GM12878 (cell line): ENCODE results near the gene CDH4. TPM values are rescaled to one million over a fixed set of nuclear protein-coding genes. Genes with fewer than 3 reads are reported as not detected.

Experiments used
- ATAC-seq: fragments of 200-7000 bp; cut with Tn5 transposase; 3 replicates; pipeline ENCODE4 v1.9.1; 2020; ENCODE audit warnings: mild to moderate bottlenecking, moderate library complexity
- BruUV-seq: library from RNA; stranded (reverse); fragments of 400-500 nt; replicated peaks from 2 replicates; lab custom pipeline; 2021; lab: Mats Ljungman, UMichigan
- CTCF ChIA-PET: fragments of 300-600 bp; sonication (Branson Sonifier 250); formaldehyde crosslinking; extraction: SDS; loops from one replicate; lab custom pipeline; 2021; ENCODE audit warnings: inconsistent platforms; lab: Yijun Ruan, JAX
- POLR2A ChIA-PET: fragments of 350-600 bp; formaldehyde crosslinking; extraction: SDS; loops from one replicate; lab custom pipeline; 2021; ENCODE audit warnings: inconsistent platforms; lab: Charles Lee
- RAD21 ChIA-PET: fragments of 300-600 bp; sonication (Branson Sonifier 250); formaldehyde crosslinking; loops from one replicate; lab custom pipeline; 2023; ENCODE audit warnings: antibody characterized with exemption; ENCODE audit not compliant: unreplicated experiment; lab: Charles Lee
- SMC1A ChIA-PET: fragments of 300-600 bp; sonication (Branson Sonifier 250); formaldehyde crosslinking; loops from one replicate; lab custom pipeline; 2023; ENCODE audit not compliant: unreplicated experiment, uncharacterized antibody; lab: Charles Lee
- DNase-seq: peaks from one replicate; pipeline ENCODE4 v3.0.0-alpha.2; 2011; ENCODE audit warnings: low read depth, low spot score
- FAIRE-seq: peaks from 3 replicates; lab custom pipeline; 2011; peaks lifted over from hg19 to GRCh38; lab: Jason Lieb, UNC
- H2AFZ ChIP-seq: 2 replicates; pipeline ENCODE4 v1.6.0; 2011; ENCODE audit warnings: low read depth, low read length, control low read depth; ENCODE audit not compliant: control insufficient read depth
- H3K27ac ChIP-seq: 2 replicates; pipeline ENCODE4 v1.5.1; 2011; ENCODE audit warnings: control low read depth; ENCODE audit not compliant: control insufficient read depth, insufficient read depth
- H3K27me3 ChIP-seq, 2 experiments: replicated peaks in 1 of 2; 2 replicates each; pipeline versions ENCODE4 v1.6.0 to v1.6.1; 2011; ENCODE audit warnings: low read length in 1 of 2; ENCODE audit not compliant: control insufficient read depth in 2 of 2, insufficient read depth in 2 of 2
- H3K36me3 ChIP-seq, 2 experiments: 2 replicates each; pipeline ENCODE4 v1.5.1; 2011; ENCODE audit warnings: low read length in 1 of 2; ENCODE audit not compliant: control insufficient read depth in 2 of 2, insufficient read depth in 2 of 2
- H3K4me1 ChIP-seq: 2 replicates; pipeline ENCODE4 v1.6.1; 2011; ENCODE audit warnings: mild to moderate bottlenecking, low read length, moderate library complexity, mixed read lengths; ENCODE audit not compliant: control insufficient read depth, insufficient read depth
- H3K4me2 ChIP-seq: 2 replicates; pipeline ENCODE4 v1.6.0; 2011; ENCODE audit warnings: control low read depth; ENCODE audit not compliant: control insufficient read depth, insufficient read depth
- H3K4me3 ChIP-seq: fragments of 200-600 bp; sonication (generic); 2 replicates; pipeline ENCODE4 v1.5.1; 2016
- H3K79me2 ChIP-seq: 2 replicates; pipeline ENCODE4 v1.6.0; 2011; ENCODE audit warnings: low read length; ENCODE audit not compliant: control insufficient read depth, insufficient read depth
- H3K9ac ChIP-seq: 2 replicates; pipeline ENCODE4 v1.8.0; 2011; ENCODE audit warnings: low read length, control low read depth, mixed read lengths; ENCODE audit not compliant: control insufficient read depth, insufficient read depth
- H3K9me3 ChIP-seq: replicated peaks from 3 replicates; pipeline ENCODE4 v1.5.1; 2011; ENCODE audit warnings: mild to moderate bottlenecking, low read length; ENCODE audit not compliant: control insufficient read depth, insufficient read depth
- H4K20me1 ChIP-seq: 2 replicates; pipeline ENCODE4 v1.6.0; 2011; ENCODE audit not compliant: control insufficient read depth, insufficient read depth
- CREB1 ChIP-seq: IDR thresholded peaks from 2 replicates; pipeline ENCODE4 v1.6.1; 2012; ENCODE audit warnings: low read depth, mild to moderate bottlenecking, inconsistent platforms
- SKIL ChIP-seq: fragments of 450-650 bp; IDR thresholded peaks from 2 replicates; pipeline ENCODE4 v1.6.1; 2017; ENCODE audit warnings: mild to moderate bottlenecking, low read depth, inconsistent platforms; ENCODE audit not compliant: poor library complexity, severe bottlenecking
- WGBS: methylation state at CpG from one replicate; pipeline ENCODE4 v1.1.6; 2016; ENCODE audit warnings: low lambda C conversion rate; ENCODE audit not compliant: insufficient replicate concordance, insufficient coverage; ENCODE audit errors: missing lambda C conversion rate; 5-methylcytosine and 5-hydroxymethylcytosine counted together
- in situ Hi-C: fragments of 300-500 bp; cut with MboI; formaldehyde crosslinking; loops from 9 replicates; pipeline ENCODE4 v1.14.3; 2018; ENCODE audit warnings: mixed read lengths
- intact Hi-C: fragments of 100-400 bp; cut with micrococcal nuclease; formaldehyde crosslinking; loops from one replicate; pipeline ENCODE4 v1.14.2; 2022; ENCODE audit not compliant: unreplicated experiment
- polyA plus RNA-seq, 11 experiments: library from polyadenylated mRNA; depleted of rRNA in 4 of 11; unstranded in 6 of 11; stranded (reverse) in 5 of 11; fragments of >200 nt; fragmentation: Nextera tagmentation in 4 of 11; fragmentation: Illumina TruSeq in 1 of 11; extraction: Ambion mirVana in 4 of 11; extraction: Trizol in 1 of 11; gene quantifications; 1 replicate in 1 of 11; 2 replicates in 10 of 11; pipeline versions ENCODE4 v1.2.1 to v1.2.3, GENCODE V29; 2011 to 2016; ENCODE audit warnings: inconsistent platforms in 2 of 11, missing spikeins in 2 of 11, low read depth in 1 of 11
- total RNA-seq, 4 experiments: library from RNA; depleted of rRNA in 3 of 4; stranded (reverse); fragments of >200 nt in 3 of 4; fragmentation: Illumina TruSeq in 1 of 4; extraction: Trizol in 1 of 4; gene quantifications; 2 replicates each; pipeline versions ENCODE4 v1.2.1 to v1.2.3, GENCODE V29; 2013 to 2021
- TF ChIP-seq, protein P1 (sequence below): fragments of 450-650 bp; IDR thresholded peaks from 2 replicates; pipeline ENCODE4 v1.6.1; 2018; ENCODE audit warnings: borderline replicate concordance, mild to moderate bottlenecking; ENCODE audit not compliant: partially characterized antibody

CDH4 gene
- total and polyA plus RNA-seq, 10 of the 15 experiments (the other 5 are each of a cell fraction or from before 2014, with no cell fraction given) = not detected

DNA sequence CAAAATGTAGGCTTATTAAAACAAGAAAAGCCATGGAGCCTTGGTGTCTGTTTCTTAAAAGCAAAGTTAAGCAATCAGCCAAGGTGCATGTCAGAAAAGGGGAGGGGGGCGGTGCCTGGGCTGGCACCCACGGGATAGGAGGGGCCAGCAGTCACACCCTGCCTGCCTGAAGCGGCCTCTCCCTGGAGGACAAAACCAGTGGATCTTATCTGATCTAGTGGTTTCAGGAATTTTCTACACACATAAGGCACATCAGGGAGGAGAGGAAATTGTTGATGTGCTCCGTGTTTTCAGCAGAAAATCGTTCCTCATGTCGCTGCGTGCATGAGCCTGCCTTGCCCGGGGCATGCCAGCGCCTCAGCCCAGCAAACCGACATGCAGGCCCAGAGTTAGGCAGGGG lies 537.3 kb downstream of the CDH4 start:
- in situ Hi-C loops = no loop called here
- Histone ChIP-seq H3K9ac (no peak overlapping the region), H3K27me3 (no peaks in the 10 kb centered on the region), H3K4me1 (no peaks in the 10 kb centered on the region), H3K4me3 (no peak overlapping the region), H4K20me1 (no peaks in the 10 kb centered on the region), H3K36me3 (no peaks in the 10 kb centered on the region), H2AFZ (no peak overlapping the region), H3K9me3 (no peaks in the 10 kb centered on the region), H3K27ac (no peak overlapping the region), H3K4me2 (no peak overlapping the region), H3K79me2 (no peaks in the 10 kb centered on the region)
- DNase-seq (no peak), FAIRE-seq (no peak), ATAC-seq (no peak)
- POLR2A ChIA-PET = no interaction called here
- no TSS peak for BruUV-seq
- intact Hi-C loops = no loop called here
- no peak for TF ChIP-seq SKIL
- SMC1A ChIA-PET = no interaction called here
- 47% methylated on average over 10 of the region's 10 CpGs for WGBS
- CTCF ChIA-PET = no interaction called here
- RAD21 ChIA-PET = no interaction called here

- H3K9me3 ChIP-seq = no peaks in the 10 kb centered on the region
- RAD21 ChIA-PET = no interaction called here
- no peaks in the 10 kb centered on the region for H3K79me2 ChIP-seq
- CTCF ChIA-PET = no interaction called here
- H4K20me1 ChIP-seq = no peaks in the 10 kb centered on the region
- TF ChIP-seq, protein P1, sequence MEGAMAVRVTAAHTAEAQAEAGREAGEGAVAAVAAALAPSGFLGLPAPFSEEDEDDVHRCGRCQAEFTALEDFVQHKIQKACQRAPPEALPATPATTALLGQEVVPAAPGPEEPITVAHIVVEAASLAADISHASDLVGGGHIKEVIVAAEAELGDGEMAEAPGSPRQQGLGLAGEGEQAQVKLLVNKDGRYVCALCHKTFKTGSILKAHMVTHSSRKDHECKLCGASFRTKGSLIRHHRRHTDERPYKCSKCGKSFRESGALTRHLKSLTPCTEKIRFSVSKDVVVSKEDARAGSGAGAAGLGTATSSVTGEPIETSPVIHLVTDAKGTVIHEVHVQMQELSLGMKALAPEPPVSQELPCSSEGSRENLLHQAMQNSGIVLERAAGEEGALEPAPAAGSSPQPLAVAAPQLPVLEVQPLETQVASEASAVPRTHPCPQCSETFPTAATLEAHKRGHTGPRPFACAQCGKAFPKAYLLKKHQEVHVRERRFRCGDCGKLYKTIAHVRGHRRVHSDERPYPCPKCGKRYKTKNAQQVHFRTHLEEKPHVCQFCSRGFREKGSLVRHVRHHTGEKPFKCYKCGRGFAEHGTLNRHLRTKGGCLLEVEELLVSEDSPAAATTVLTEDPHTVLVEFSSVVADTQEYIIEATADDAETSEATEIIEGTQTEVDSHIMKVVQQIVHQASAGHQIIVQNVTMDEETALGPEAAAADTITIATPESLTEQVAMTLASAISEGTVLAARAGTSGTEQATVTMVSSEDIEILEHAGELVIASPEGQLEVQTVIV = peak; percentile 4
- no peak for TF ChIP-seq CREB1
- BruUV-seq = no TSS peak
- no peak for DNase-seq
- no peak overlapping the region for H2AFZ ChIP-seq
- H3K9ac ChIP-seq = no peak overlapping the region
- no peak overlapping the region for H3K27ac ChIP-seq
- SMC1A ChIA-PET = interaction anchor here (0.5 kb wide), 1 partner anchor 1692 kb away, joined by 3 read pairs; no protein-coding TSS in a partner anchor
- POLR2A ChIA-PET = no interaction called here
- no peak overlapping the region for H3K4me2 ChIP-seq
- H3K36me3 ChIP-seq = no peaks in the 10 kb centered on the region
- no peak overlapping the region for H3K4me3 ChIP-seq
- FAIRE-seq = no peak
- in situ Hi-C loops (no loop called here), intact Hi-C loops (no loop called here)
- no peaks in the 10 kb centered on the region for H3K4me1 ChIP-seq
- no peaks in the 10 kb centered on the region for H3K27me3 ChIP-seq
- WGBS = 30% methylated on average over 2 of the region's 2 CpGs
- no peak for ATAC-seq
These were observed 538.2 kb downstream of the CDH4 start for GRCh38 chr20:61790116-61790827.
